ENCODE results near the gene FOXD2.

Gene FOXD2

DNA sequence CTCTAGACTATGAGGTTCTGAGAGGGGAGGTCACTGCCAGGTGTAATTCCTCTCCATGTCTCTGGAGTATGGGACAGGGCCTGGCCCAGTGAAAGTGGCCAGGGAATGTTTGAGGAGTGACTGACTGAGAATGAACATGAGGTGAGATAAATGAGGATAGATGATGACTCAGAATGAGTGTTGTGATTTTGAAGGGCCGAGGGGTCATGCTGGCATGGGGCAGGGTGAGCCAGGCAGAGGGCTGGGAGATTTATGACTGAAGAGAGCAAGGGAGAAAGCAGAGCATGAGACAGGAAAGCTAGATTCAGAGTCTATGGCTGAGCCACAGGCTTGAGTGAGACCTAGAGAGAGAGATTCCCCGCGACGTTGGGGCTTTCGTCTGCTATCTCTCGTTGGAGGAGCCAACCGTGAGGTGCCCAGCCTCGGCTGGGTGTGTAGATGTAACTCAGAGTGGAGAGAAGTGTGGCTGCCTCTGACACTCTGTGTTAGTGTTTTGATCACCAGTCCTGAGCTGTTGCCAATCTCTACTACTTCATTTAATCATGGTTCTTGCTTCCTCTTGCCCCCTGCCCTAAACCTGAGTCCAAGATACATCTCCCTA lies 50.1 kb downstream of the FOXD2 start:
- no peak overlapping the region for H3K4me2 ChIP-seq (ENCODE audit: low read length)
- H2AFZ ChIP-seq (ENCODE audit: low read length) = no peak overlapping the region
- TF ChIP-seq, protein P1, sequence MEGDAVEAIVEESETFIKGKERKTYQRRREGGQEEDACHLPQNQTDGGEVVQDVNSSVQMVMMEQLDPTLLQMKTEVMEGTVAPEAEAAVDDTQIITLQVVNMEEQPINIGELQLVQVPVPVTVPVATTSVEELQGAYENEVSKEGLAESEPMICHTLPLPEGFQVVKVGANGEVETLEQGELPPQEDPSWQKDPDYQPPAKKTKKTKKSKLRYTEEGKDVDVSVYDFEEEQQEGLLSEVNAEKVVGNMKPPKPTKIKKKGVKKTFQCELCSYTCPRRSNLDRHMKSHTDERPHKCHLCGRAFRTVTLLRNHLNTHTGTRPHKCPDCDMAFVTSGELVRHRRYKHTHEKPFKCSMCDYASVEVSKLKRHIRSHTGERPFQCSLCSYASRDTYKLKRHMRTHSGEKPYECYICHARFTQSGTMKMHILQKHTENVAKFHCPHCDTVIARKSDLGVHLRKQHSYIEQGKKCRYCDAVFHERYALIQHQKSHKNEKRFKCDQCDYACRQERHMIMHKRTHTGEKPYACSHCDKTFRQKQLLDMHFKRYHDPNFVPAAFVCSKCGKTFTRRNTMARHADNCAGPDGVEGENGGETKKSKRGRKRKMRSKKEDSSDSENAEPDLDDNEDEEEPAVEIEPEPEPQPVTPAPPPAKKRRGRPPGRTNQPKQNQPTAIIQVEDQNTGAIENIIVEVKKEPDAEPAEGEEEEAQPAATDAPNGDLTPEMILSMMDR (IDR thresholded peaks at IDR 0.05; ENCODE audit: low read length) = no peak
- no peak for TF ChIP-seq EZH2 (IDR thresholded peaks at IDR 0.05; ENCODE audit: borderline replicate concordance, low read length)
- H3F3A ChIP-seq (ENCODE audit: insufficient read depth, low read length) = no peaks in the 10 kb centered on the region
- H4K20me1 ChIP-seq (ENCODE audit: insufficient read depth, low read length) = no peaks in the 10 kb centered on the region
- no peak overlapping the region for H3K9ac ChIP-seq (ENCODE audit: low read length)
- no peaks in the 10 kb centered on the region for H3K36me3 ChIP-seq (ENCODE audit: insufficient read depth, low read length)
- H3K79me2 ChIP-seq (ENCODE audit: insufficient read depth, low read length) = no peaks in the 10 kb centered on the region
- H3K27ac ChIP-seq (ENCODE audit: low read depth, low read length, poor library complexity, severe bottlenecking) = no peak overlapping the region
- H3K9me3 ChIP-seq (ENCODE audit: low read length) = no peaks in the 10 kb centered on the region
- 0 out of 2 replicates have a peak, but pooled peaks cover 2% of the 10 kb centered on the region for H3K27me3 ChIP-seq (ENCODE audit: insufficient read depth, low read length)
- H3K9me2 ChIP-seq (ENCODE audit: low read depth, low read length) = no peaks in the 10 kb centered on the region
- no peak overlapping the region for H3K4me3 ChIP-seq (ENCODE audit: low read depth, low read length, poor library complexity, severe bottlenecking)
- H3K4me1 ChIP-seq (ENCODE audit: insufficient read depth, low read length, severe bottlenecking) = no peaks in the 10 kb centered on the region
